KMS-11 (cell line): ENCODE data around the gene PCDHGC4.

Experiments used
- H2AFZ ChIP-seq: fragments of 200-600 bp; sonication (generic); 2 replicates; pipeline ENCODE4 v1.6.1; 2016; ENCODE audit warnings: antibody characterized with exemption, mixed run types, low read depth
- H3K27ac ChIP-seq: fragments of 200-600 bp; sonication (generic); 2 replicates; pipeline ENCODE4 v1.6.1; 2016; ENCODE audit warnings: mild to moderate bottlenecking, mixed run types
- H3K27me3 ChIP-seq: fragments of 200-600 bp; sonication (generic); 2 replicates; pipeline ENCODE4 v1.6.1; 2017; ENCODE audit warnings: mild to moderate bottlenecking, low read depth, mixed run types, moderate library complexity; ENCODE audit not compliant: insufficient read depth
- H3K36me3 ChIP-seq: fragments of 200-600 bp; sonication (generic); 2 replicates; pipeline ENCODE4 v1.6.1; 2017; ENCODE audit warnings: mild to moderate bottlenecking, mixed run types; ENCODE audit not compliant: insufficient read depth
- H3K4me1 ChIP-seq: fragments of 200-600 bp; sonication (generic); 2 replicates; pipeline ENCODE4 v1.6.1; 2016; ENCODE audit warnings: mild to moderate bottlenecking, low read depth, mixed run types; ENCODE audit not compliant: poor library complexity, severe bottlenecking
- H3K4me2 ChIP-seq: fragments of 200-600 bp; sonication (generic); 2 replicates; pipeline ENCODE4 v1.7.0; 2016; ENCODE audit warnings: mild to moderate bottlenecking, mixed run types
- H3K4me3 ChIP-seq: fragments of 200-600 bp; sonication (generic); IDR thresholded peaks from 2 replicates; pipeline ENCODE4 v1.6.1; 2017; ENCODE audit warnings: low read depth, low read length, mixed read lengths; ENCODE audit not compliant: insufficient read depth
- H3K79me2 ChIP-seq: fragments of 200-600 bp; sonication (generic); 2 replicates; pipeline ENCODE4 v1.6.1; 2016; ENCODE audit warnings: low read depth, mixed run types; ENCODE audit not compliant: insufficient read depth
- H3K9ac ChIP-seq: fragments of 200-600 bp; sonication (generic); 2 replicates; pipeline ENCODE4 v1.6.1; 2016; ENCODE audit warnings: mild to moderate bottlenecking, mixed run types
- H4K20me1 ChIP-seq: fragments of 200-600 bp; sonication (generic); 2 replicates; pipeline ENCODE4 v1.6.1; 2016; ENCODE audit warnings: mild to moderate bottlenecking, mixed run types; ENCODE audit not compliant: insufficient read depth
- TF ChIP-seq, protein P1 (sequence below): fragments of 200-600 bp; sonication (generic); conservative IDR thresholded peaks from 2 replicates; pipeline ENCODE4 v1.6.1; 2017; ENCODE audit warnings: low read depth, mild to moderate bottlenecking, antibody characterized with exemption, low read length, moderate library complexity, mixed read lengths

Gene PCDHGC4

GRCh38 chr5:141494761-141495452, 10.1 kb downstream of the PCDHGC4 start:
- Histone ChIP-seq H3K4me3 (no peak overlapping the region), H3K79me2 (no peaks in the 10 kb centered on the region), H3K4me2 (no peak overlapping the region), H3K4me1 (no peaks in the 10 kb centered on the region), H3K9ac (no peak overlapping the region), H3K36me3 (no peaks in the 10 kb centered on the region), H4K20me1 (no peaks in the 10 kb centered on the region), H3K27ac (no peak overlapping the region), H3K27me3 (no peaks in the 10 kb centered on the region), H2AFZ (no peak overlapping the region)
- TF ChIP-seq, protein P1, sequence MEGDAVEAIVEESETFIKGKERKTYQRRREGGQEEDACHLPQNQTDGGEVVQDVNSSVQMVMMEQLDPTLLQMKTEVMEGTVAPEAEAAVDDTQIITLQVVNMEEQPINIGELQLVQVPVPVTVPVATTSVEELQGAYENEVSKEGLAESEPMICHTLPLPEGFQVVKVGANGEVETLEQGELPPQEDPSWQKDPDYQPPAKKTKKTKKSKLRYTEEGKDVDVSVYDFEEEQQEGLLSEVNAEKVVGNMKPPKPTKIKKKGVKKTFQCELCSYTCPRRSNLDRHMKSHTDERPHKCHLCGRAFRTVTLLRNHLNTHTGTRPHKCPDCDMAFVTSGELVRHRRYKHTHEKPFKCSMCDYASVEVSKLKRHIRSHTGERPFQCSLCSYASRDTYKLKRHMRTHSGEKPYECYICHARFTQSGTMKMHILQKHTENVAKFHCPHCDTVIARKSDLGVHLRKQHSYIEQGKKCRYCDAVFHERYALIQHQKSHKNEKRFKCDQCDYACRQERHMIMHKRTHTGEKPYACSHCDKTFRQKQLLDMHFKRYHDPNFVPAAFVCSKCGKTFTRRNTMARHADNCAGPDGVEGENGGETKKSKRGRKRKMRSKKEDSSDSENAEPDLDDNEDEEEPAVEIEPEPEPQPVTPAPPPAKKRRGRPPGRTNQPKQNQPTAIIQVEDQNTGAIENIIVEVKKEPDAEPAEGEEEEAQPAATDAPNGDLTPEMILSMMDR = no peak

- H3K4me3 ChIP-seq = no peak overlapping the region
- TF ChIP-seq, protein P1 = no peak
- H4K20me1 ChIP-seq = no peaks in the 10 kb centered on the region
- H3K27ac ChIP-seq = no peak overlapping the region
- H3K79me2 ChIP-seq = no peaks in the 10 kb centered on the region
- no peaks in the 10 kb centered on the region for H3K36me3 ChIP-seq
- no peak overlapping the region for H3K9ac ChIP-seq
- no peak overlapping the region for H3K4me2 ChIP-seq
- H2AFZ ChIP-seq = no peak overlapping the region
- H3K27me3 ChIP-seq = no peaks in the 10 kb centered on the region
- no peaks in the 10 kb centered on the region for H3K4me1 ChIP-seq
Measured at GRCh38 chr5:141495453-141495811, 10.6 kb downstream of the PCDHGC4 start.

DNA sequence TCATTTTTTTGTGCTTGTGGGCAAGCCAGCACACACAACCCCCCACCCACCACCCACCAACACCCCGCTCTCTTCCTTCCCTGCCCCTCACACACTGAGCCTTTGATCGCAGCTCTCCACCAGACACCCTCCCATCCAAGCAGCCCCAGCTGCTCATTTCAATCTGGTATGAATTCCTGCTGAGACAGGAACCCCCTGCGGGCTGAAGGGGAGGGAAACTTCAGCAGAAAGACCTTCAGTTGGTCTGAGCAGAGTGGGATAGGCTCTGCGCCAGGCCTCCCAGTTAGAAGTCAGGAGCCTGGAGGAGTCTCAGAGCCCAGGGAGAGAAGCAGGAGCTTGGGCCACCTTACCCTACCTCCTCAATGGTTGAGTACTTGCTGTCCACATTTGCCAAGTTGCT, 11.2 kb downstream of the PCDHGC4 start:
- H3K36me3 ChIP-seq = no peaks in the 10 kb centered on the region
- TF ChIP-seq, protein P1 = no peak
- no peak overlapping the region for H3K4me2 ChIP-seq
- H4K20me1 ChIP-seq = no peaks in the 10 kb centered on the region
- H2AFZ ChIP-seq = no peak overlapping the region
- H3K27ac ChIP-seq = no peak overlapping the region
- H3K27me3 ChIP-seq = no peaks in the 10 kb centered on the region
- H3K9ac ChIP-seq = no peak overlapping the region
- no peaks in the 10 kb centered on the region for H3K79me2 ChIP-seq
- no peaks in the 10 kb centered on the region for H3K4me1 ChIP-seq
- no peak overlapping the region for H3K4me3 ChIP-seq

GRCh38 chr5:141501761-141502160, 16.9 kb downstream of the PCDHGC4 start:
- H3K79me2 ChIP-seq = no peaks in the 10 kb centered on the region
- no peaks in the 10 kb centered on the region for H3K4me1 ChIP-seq
- H3K9ac ChIP-seq = no peak overlapping the region
- TF ChIP-seq, protein P1 = no peak
- H2AFZ ChIP-seq = no peak overlapping the region
- H3K4me2 ChIP-seq = no peak overlapping the region
- H3K27me3 ChIP-seq = no peaks in the 10 kb centered on the region
- no peak overlapping the region for H3K27ac ChIP-seq
- no peaks in the 10 kb centered on the region for H4K20me1 ChIP-seq
- H3K4me3 ChIP-seq = no peak overlapping the region
- H3K36me3 ChIP-seq = no peaks in the 10 kb centered on the region
